Measurements from ENCODE around the gene TFR2. TPM values are rescaled to one million over a fixed set of nuclear protein-coding genes. Genes with fewer than 3 reads are reported as not detected.
A peak's percentile ranks its signal among the peaks of the same experiment; 100 is the strongest.
"Not testable (repeated sequence)": the region's sequence is repeated elsewhere in the genome, so short reads cannot be mapped to it uniquely, and the experiment has no call there.

TFR2 gene
- total RNA-seq, 8 experiments from 2014 or later: 0.54 to 3.9 (median 2.5) TPM

DNA sequence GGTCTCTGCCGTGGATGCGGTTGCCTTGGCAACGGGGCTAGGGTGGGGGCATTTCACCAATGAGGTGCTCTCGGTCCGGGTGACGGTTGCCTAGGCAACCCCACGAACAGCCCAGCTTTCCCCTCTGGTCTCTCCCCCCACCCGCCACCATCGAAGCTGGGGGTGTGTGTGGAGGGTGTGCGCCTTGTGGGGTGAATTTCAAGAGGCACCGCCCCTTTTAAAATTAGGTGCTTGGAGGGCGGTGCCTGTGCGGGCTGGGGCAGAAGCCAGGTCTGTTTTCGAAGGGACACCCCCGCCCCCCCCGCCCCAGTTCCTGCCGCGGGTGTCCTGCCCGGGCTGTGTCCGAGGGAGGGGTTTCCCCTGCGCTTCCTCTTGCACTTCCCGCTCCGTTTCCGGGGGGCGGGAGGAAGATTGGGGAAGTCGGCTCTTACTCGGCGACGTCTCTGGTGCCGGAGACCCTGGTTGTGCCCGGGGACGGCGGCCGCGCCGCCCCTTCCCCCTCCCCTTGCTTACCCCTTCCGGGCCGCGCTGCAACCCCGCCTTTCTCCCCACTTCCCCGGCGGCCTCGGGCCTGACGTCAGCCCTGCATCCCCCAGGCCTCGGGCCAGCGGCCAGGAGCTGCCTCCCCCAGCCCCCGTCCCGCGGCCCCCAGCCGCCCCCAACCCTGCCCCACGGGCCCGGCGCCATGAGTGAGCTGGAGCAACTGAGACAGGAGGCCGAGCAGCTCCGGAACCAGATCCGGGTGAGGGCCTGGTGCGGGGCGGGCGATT is 34.4 kb upstream of the TFR2 start:
- ATAC-seq (replicated peaks in 6 of 8): peak; percentile 23 to 73 (median 62)
- in situ Hi-C loops (cut with MboI; ENCODE audit: low pct_unique_long_range_greater_than_20kb in 2 of 9, low sequenced_read_pairs in 9 of 9, unreplicated experiment in 9 of 9): no loop called here
- H3K4me3 ChIP-seq: peak overlapping the region; percentile 42 to 82 (median 67)

DNA sequence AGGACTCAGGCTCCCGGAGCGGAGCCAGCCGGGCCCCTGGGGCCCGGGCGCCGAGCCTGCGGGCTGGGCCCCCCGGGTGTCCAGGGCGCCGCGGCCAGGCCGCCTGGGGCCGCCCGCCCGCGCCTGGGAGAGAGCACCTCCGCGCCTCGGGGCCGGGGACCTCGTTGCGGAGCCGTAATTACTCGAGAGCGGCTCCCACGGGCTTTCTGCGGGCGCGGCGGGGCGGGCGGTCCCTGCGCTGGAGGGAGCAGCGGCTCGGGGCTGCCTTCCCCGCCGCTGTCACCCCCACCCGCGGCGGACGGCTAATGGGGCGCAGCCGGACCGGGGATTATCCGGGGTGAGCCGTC is 33.7 kb upstream of the TFR2 start:
- in situ Hi-C loops (cut with MboI; ENCODE audit: low pct_unique_long_range_greater_than_20kb in 2 of 9, low sequenced_read_pairs in 9 of 9, unreplicated experiment in 9 of 9): no loop called here
- peak overlapping the region; percentile 97 to 99 for H3K27ac ChIP-seq
- H3K4me3 ChIP-seq: peak overlapping the region; percentile 42 to 82 (median 67)
- ATAC-seq (replicated peaks in 6 of 8): peak; percentile 1 to 42 (median 28)
- H3K4me1 ChIP-seq (replicated peaks in 1 of 2): peaks cover 0 to 3% of the 10 kb centered on the region in 2 donors
- 0% methylated on average over 1 of the region's 46 CpGs; no CpG with 5 or more reads in 9 of the 10 experiments for WGBS, 10 experiments

More for the DNA sequence above, 34.4 kb upstream of the TFR2 start:
- H3K27ac ChIP-seq: peak overlapping the region; percentile 53 to 84
- peaks cover 0 to 9% of the 10 kb centered on the region in 2 donors for H3K4me1 ChIP-seq (replicated peaks in 1 of 2)
- WGBS, 10 experiments: no CpG with 5 or more reads among the region's 59 CpGs

DNA sequence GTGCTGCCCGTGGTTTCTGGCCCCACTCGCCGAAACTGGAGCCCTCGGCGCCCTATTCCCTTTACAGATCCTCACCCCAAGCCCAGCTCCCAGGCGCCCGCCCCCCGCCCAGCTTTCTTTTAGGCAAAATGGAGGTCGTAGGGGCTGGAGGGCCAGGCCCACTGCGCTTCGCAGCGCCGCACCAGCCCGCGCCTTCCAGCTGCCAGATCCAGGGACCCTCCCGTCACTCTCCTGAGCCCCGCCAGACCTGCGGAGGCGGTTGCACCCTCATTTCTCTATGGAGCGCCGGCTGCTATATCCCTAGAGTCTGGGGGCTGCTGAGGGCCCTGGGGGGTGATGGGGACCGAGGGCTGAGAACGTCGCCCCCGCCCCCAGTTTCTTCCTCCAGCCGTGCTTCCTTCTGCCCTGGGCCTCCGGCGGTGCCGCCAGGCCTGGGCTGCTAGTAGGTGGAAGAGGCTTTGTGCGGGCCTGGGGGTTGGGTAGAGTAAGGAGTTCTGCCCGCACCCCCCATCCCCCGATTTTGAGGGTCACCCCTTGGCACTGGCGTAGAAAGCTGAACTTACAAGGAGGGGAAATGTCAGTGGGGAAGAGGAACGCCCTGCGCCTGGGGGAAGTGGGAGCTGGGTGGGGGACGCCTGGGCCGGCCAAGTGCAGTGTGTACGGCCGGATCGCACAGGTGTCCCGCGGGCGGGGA is 33.2 kb upstream of the TFR2 start:
- peak in 3 of 8 experiments; percentile 2 to 15 (median 4) for ATAC-seq (replicated peaks in 6 of 8)
- in situ Hi-C loops (cut with MboI; ENCODE audit: low pct_unique_long_range_greater_than_20kb in 2 of 9, low sequenced_read_pairs in 9 of 9, unreplicated experiment in 9 of 9): no loop called here
- H3K27ac ChIP-seq: peak overlapping the region; percentile 97 to 99

DNA sequence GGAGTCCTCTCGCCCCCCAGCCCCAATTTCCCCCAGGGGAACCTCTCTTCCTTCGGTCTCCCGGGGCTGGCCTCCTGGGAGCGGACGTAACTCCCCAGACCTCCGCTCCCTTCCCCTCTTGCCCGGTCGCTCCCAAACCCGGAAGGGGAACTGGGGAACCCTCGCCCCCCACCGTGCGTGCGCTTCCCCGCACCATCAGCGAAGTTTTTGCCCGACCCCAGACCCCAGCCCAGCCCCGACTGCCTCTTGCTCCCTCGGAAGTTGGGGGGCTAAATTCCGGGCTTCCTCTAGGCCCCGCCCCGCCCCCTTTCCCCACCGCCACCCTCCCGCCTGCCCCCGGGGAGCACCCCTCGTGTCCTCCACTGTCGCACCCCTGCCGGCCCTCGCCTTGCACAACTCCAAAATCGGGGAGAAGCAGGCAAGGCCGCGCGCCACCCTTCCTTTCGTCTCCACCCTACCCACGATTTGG is 32.6 kb upstream of the TFR2 start:
- Histone ChIP-seq H3K4me3 (peak overlapping the region; percentile 42 to 82 (median 67)), H3K4me1 (replicated peaks in 1 of 2) (peaks cover 0 to 3% of the 10 kb centered on the region in 2 donors), H3K27ac (peak overlapping the region; percentile 97 to 99)
- WGBS, 10 experiments: no CpG with 5 or more reads among the region's 34 CpGs
- in situ Hi-C loops (cut with MboI; ENCODE audit: low pct_unique_long_range_greater_than_20kb in 2 of 9, low sequenced_read_pairs in 9 of 9, unreplicated experiment in 9 of 9): no loop called here
- ATAC-seq (replicated peaks in 6 of 8): peak in 1 of 8 experiments; percentile 0

More for the DNA sequence above, 33.2 kb upstream of the TFR2 start:
- peaks cover 0 to 3% of the 10 kb centered on the region in 2 donors for H3K4me1 ChIP-seq (replicated peaks in 1 of 2)
- H3K4me3 ChIP-seq: peak overlapping the region; percentile 42 to 82 (median 67)
- 0 to 20% (median 1%) methylated on average over 1 to 11 of the region's 43 CpGs; no CpG with 5 or more reads in 6 of the 10 experiments for WGBS, 10 experiments

DNA sequence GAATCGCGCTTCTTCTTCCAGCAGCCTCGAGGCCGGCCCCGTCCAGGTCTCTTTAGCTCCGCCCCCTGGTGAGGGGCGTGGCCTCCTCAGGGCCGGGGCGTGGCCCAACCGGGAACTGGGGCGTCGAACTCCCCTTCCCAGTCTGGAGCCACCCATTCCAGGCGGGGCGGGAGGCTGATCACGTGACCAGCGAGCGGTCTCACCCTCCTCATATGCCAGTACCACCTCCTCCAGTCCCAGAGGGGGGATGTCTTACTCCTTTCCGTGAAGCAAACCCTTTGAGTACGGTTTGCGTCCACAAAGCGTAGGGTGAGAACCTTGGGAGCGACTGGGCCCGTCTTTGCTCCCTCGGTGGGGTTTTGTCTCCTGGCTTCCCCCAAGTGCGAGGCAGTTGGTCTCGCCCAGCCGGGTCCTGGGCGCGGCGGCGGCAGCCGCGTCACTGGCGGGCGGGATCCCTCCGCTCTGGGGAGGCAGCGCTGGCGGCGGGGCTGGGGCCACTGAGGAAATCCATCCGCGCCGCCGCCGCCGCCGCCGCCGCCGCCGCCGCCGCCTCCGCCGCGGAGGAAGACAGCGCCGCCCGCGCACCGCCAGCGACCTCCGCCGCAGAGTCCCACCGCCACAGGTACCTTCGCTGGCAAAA is 32.1 kb upstream of the TFR2 start, which contains the start of gene GNB2:
Gene GNB2, plus strand, starts transcription at position 439 of the 640 bp plus-strand sequence. CDS start 2,526 bp downstream, outside the sequence.
- WGBS, 10 experiments: 0 to 3% (median 0%) methylated on average over 3 to 13 of the region's 65 CpGs; no CpG with 5 or more reads in 5 of the 10 experiments
- peaks cover 0 to 3% of the 10 kb centered on the region in 2 donors for H3K4me1 ChIP-seq (replicated peaks in 1 of 2)
- peak within 1 kb of the TSS; percentile 97 to 99 for H3K27ac ChIP-seq
- H3K4me3 ChIP-seq: peak within 1 kb of the TSS; percentile 42 to 82 (median 67)
- in situ Hi-C loops (cut with MboI; ENCODE audit: low pct_unique_long_range_greater_than_20kb in 2 of 9, low sequenced_read_pairs in 9 of 9, unreplicated experiment in 9 of 9): no loop called here
- ATAC-seq (replicated peaks in 6 of 8): peak; percentile 62 to 79 (median 69)

DNA sequence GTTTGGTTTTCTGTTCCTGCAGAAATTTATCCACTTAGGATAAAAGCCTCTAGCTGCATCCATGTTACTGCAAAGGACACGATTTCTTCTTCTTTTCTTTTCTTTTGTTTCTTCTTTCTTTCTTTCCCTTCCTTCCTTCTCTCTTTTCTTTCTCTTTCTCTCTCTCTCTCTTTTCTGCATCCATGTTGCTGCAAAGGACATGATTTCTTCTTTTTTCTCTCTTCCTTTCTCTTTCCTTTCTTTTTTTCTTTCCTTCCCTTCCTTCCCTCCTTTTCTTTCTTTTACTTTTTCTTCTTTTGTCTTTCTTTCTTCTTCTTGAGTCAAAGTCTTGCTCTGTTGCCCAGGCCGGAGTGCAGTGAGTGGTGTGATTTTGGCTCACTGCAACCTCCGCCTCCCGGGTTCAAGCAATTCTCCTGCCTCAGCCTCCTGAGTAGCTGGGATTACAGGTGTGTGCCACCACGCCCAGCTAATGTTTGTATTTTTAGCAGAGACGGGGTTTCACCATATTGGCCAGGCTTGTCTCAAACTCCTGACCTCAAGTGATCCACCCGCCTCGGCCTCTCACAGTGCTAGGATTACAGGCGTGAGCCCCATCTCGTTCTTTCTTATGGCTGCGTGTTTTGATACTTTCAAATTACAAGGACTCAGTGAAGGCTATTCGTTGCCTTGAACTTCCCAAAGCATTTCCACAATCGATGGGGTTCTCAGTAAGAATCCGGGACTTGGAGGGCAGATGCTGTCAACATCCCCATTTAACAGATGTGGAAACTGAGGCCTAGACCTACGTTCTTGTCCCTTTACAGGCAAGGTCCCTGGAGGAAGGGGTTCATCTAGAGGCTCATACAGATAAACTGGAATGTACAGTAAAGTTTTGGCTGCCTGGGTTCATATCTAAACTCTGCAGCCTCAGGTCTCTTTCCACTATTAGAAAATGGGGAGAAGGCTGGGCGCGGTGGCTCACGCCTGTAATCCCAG is 30.3 kb upstream of the TFR2 start:
- no peak for ATAC-seq (replicated peaks in 6 of 8)
- in situ Hi-C loops (cut with MboI; ENCODE audit: low pct_unique_long_range_greater_than_20kb in 2 of 9, low sequenced_read_pairs in 9 of 9, unreplicated experiment in 9 of 9): no loop called here
- H3K27ac ChIP-seq: no peak overlapping the region
- H3K4me1 ChIP-seq (replicated peaks in 1 of 2): peaks cover 0 to 3% of the 10 kb centered on the region in 2 donors
- 67 to 94% (median 86%) methylated on average over 2 to 13 of the region's 18 CpGs for WGBS, 10 experiments
- no peak overlapping the region for H3K4me3 ChIP-seq

DNA sequence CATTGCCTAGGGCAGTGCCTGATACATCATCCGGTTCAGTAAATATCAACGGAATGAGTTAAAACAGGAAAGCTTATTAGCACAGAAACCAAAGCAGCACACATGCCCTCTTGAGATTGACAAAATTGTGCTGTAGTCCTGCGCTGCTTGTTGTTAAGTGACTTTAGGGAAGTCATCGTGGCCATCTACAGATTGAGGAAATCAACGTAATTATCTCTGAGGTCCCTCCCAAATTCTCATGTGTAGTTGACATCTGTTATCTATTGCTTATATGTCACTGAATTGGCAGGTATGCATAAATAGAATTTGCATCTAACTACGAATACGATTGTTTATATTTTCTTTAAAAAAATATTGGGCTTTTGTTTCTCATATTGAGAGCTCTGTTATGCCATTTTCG is 28.7 kb upstream of the TFR2 start:
- no peaks in the 10 kb centered on the region for H3K4me1 ChIP-seq (replicated peaks in 1 of 2)
- no peak overlapping the region for H3K4me3 ChIP-seq
- no peak for ATAC-seq (replicated peaks in 6 of 8)
- WGBS, 10 experiments: 12 to 83% (median 67%) methylated on average over 3 to 8 of the region's 8 CpGs
- in situ Hi-C loops (cut with MboI; ENCODE audit: low pct_unique_long_range_greater_than_20kb in 2 of 9, low sequenced_read_pairs in 9 of 9, unreplicated experiment in 9 of 9): no loop called here
- no peak overlapping the region for H3K27ac ChIP-seq

DNA sequence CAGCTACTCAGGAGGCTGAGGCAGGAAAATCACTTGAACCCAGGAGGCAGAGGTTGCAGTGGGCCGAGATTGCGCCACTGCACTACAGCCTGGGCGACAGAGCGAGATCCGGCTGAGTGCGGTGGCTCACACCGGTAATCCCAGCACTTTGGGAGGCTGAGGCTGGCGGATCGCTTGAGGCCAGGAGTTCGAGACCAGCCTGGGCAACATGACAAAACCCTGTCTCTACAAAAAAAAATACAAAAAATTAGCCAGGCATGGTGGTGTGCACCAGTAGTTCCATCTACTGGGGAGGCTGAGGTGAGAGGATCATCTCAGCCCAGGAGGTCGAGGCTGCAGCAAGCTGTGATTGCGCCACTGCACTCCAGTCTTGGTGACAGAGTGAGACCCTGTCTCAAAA is 27.8 kb upstream of the TFR2 start:
- H3K4me3 ChIP-seq; H3K27ac ChIP-seq; in situ Hi-C loops (cut with MboI; ENCODE audit: low pct_unique_long_range_greater_than_20kb in 2 of 9, low sequenced_read_pairs in 9 of 9, unreplicated experiment in 9 of 9); ATAC-seq (replicated peaks in 6 of 8); H3K4me1 ChIP-seq (replicated peaks in 1 of 2): not testable (repeated sequence)
- WGBS, 10 experiments: 70 to 100% (median 88%) methylated on average over 2 to 10 of the region's 12 CpGs; no CpG with 5 or more reads in 3 of the 10 experiments

DNA sequence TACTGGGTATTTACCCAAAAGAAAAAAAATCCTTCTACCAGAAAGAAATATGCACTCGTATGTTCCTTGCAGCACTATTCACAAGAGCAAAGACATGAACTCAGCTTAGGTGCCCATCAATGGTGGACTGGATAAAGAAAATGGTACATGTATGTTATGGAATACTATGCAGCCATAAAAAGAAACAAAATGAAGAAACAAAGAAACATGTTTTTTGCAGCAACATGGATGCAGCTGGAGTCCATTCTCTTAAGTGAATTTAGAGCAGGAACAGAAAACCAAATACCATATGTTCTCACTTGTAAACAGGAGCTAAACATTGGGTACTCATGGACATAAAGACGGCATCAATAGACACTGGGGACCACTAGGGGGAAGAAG is 26.7 kb upstream of the TFR2 start:
- 43 to 100% (median 64%) methylated on average over 1 to 2 of the region's 2 CpGs for WGBS, 10 experiments
- Histone ChIP-seq H3K27ac (no peak overlapping the region), H3K4me3 (no peak overlapping the region), H3K4me1 (replicated peaks in 1 of 2) (no peaks in the 10 kb centered on the region)
- no peak for ATAC-seq (replicated peaks in 6 of 8)
- in situ Hi-C loops (cut with MboI; ENCODE audit: low pct_unique_long_range_greater_than_20kb in 2 of 9, low sequenced_read_pairs in 9 of 9, unreplicated experiment in 9 of 9): no loop called here

DNA sequence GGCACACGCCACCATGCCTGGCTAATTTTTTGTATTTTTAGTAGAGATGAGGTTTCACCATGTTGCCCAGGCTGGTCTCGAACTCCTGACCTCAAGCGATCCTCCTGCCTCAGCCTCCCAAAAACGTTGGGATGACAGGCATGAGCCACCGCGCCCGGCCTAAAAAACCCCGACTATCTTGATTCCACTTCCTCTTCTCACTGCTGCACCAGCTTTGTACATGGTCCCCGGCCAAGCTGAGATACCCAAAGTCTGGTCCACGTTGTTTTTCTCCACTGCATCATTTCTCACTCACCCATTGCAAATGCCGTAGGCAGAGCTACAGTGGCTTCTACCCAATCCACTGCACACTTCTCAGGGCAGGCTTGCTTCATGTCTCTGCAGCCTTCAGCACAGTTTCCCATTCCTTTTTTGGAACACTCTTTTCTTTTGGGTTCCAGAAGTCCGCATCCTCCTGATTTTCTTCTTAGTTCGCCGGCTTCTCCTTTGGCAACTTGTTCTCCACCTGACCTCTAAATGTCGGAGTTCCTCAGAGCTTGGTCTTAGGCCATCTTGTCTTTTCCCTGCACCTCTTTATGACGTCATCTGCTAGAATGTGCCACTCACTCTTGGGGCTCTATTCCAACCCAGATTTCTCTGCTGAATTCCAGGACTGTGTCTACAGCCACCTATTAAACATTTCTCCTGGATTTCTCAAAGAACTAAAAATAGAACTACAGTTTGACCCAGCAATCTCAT is 26.1 kb upstream of the TFR2 start:
- Histone ChIP-seq H3K27ac (no peak overlapping the region), H3K4me1 (replicated peaks in 1 of 2) (no peaks in the 10 kb centered on the region), H3K4me3 (no peak overlapping the region)
- 34 to 93% (median 81%) methylated on average over 2 to 13 of the region's 16 CpGs for WGBS, 10 experiments
- in situ Hi-C loops (cut with MboI; ENCODE audit: low pct_unique_long_range_greater_than_20kb in 2 of 9, low sequenced_read_pairs in 9 of 9, unreplicated experiment in 9 of 9): no loop called here
- ATAC-seq (replicated peaks in 6 of 8): no peak

DNA sequence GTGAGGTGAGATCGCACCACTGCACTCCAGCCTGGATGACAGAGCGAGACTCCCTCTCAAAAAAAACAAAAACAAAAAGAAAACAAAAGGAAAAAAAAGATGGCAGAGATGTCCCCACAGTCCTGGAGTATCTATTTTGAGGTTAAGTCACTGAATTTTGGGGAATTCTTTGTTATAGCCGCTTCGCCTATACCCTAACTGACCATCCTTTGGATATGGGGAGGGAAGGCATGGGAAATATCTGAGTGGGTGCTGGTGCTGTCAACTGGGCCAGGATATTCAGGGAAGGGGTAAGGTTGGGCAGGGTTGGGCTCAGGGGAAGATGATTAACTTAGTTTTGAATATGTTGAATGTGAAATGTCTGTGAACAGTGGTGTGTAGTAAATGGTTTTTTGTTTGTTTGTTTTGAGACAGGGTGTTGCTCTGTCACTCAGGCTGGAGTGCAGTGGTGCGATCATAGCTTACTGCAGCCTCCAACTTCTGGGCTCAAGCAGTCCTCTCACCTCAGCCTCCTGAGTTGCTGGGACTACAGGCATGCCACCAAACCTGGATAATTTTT is 23.9 kb upstream of the TFR2 start:
- peak in 2 of 8 experiments; percentile 78 for ATAC-seq (replicated peaks in 6 of 8)
- H3K27ac ChIP-seq: no peak overlapping the region
- WGBS, 10 experiments: 30 to 100% (median 89%) methylated on average over 1 to 5 of the region's 5 CpGs; no CpG with 5 or more reads in 2 of the 10 experiments
- H3K4me3 ChIP-seq: no peak overlapping the region
- H3K4me1 ChIP-seq (replicated peaks in 1 of 2): no peaks in the 10 kb centered on the region
- in situ Hi-C loops (cut with MboI; ENCODE audit: low pct_unique_long_range_greater_than_20kb in 2 of 9, low sequenced_read_pairs in 9 of 9, unreplicated experiment in 9 of 9): no loop called here
